Measurements from ENCODE around the gene WASF3.
A peak's percentile ranks its signal among the peaks of the same experiment; 100 is the strongest.
"Not testable (repeated sequence)": the region's sequence is repeated elsewhere in the genome, so short reads cannot be mapped to it uniquely, and the experiment has no call there.

WASF3 gene

DNA sequence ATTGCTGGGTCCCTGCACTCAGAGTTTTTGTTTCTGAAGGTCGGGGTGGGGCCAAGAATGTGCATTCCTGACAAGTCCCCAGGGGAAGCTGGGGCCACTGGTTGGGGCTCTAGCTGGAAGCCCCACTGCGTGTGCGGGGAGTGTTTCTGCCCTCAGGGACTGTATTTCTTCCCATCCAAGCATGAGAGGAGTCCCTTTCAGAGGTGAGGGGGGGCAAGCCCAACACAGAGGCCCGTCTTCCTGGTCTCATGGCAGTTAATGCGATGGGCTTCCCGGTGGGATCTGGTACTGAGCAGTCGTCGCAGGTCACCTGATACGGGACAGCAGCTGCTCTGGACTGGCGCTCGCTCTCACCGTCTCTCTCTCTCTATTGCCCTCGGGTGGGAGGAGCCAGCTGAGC is 152.7 kb downstream of the WASF3 start:
- DNase-seq (ENCODE audit: low read depth in 2 of 2), result no peak

- no peak for DNase-seq (ENCODE audit: low read depth in 2 of 2)
Observed at GRCh38 chr13:26711211-26711610, 153.7 kb downstream of the WASF3 start.

DNA sequence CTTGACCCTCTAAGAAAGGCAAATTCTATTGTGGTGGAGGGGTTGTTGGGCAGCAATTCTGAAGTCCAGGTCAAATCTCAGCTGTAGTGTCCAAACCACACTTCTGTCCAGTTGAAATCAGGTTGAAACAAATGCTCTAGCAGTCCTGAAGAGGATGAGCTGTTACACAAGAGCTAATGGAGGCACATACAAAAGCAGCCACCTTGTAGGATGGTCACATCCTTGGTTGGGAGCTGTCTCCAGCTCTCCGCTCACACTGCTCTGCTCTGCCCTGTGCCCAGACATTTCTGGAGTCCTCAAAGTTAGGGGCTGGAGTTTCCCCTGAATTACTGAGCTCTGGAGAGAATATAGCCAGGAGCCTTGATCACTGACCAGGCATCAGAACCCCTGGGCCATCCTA is 155.9 kb downstream of the WASF3 start:
- DNase-seq (ENCODE audit: low read depth in 2 of 2), result no peak

DNA sequence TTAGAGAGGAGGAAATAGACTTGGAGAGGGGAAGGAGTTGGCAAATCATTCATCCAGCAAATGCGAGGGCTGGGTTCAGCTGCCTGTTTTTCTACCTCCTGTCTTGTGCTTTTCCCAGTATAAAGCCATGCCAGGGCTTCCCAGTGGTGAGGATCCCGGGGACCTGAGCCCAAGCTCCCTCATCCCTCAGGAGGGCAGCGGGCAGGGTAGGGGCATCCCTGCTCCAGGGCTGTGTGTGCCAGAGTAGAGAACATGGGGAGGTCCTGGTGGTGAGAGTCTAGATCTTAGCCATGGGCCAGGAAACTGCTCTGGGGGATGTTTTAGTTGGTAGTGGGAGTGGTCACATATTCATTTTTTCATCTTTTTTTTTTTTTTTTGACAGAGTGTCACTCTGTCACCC is 159.5 kb downstream of the WASF3 start:
- no peak for DNase-seq (ENCODE audit: low read depth in 2 of 2)

DNA sequence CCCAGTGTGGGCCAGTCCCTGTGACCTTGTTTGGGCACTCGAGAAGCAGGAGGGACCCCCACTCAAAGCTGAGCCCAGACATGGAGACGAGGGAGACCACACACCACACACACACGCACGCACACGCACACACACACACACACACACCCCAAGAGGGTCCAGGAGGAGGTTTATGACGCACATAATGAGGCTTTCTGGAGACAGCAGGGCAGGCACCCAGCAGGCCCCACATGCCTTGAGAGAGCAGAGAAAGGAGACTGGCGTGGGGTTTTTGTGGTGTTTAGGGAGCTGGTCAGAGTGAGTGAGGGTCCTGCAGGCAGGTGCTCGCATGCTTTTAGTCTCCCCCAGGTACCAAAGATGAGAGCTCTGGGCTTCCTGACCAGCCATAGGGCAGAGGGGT is 160.7 kb downstream of the WASF3 start:
- no peak for DNase-seq (ENCODE audit: low read depth in 2 of 2)

DNA sequence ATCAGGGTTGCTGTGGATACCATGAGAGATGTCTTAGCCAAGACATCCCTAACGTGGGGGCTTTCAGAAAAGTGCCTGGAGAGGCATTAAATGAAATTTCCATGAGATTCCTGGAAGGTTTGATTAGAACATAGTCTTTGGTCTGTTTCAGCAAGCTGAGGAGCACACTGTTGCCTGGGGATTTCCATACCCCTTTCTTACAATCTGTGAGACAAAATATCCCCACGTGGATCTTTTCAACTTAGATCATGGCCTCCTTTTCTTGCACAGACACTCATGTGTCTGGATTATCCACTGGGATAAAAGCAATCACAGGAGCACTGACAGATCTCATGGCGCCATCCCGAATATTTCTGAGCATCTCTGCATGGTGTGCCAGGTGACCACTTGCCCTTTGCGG is 161.4 kb downstream of the WASF3 start:
- DNase-seq (ENCODE audit: low read depth in 2 of 2), result no peak

DNA sequence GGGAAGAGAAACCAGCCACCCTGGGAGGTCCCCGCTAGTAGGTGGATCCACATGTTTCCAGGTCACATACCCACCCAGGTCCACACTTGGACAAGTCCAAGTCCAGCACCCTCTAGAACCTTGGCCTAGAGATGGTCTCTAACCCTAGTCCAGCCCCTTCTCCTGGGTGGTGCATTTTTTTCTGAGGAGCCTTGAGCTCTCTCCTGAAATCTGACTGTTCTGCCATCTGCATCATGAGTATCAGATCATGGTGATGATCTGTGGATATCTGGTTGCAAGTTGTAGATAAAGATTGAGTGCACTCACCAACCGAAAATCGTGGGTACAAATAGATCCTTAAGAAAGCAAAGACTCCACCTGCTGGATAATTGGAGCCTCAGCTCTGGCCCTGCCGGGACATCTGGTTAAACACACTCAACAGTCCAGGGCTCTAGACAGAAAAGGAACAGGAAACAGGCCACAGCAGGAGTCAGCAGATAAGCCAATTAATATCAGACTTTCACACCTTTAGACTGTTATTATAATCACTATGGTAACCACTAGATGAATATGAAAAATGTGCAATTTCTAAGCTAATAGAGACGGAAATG is 162.0 kb downstream of the WASF3 start:
- no peak for DNase-seq (ENCODE audit: low read depth in 2 of 2)

- peak; percentile 4 to 13 for DNase-seq (ENCODE audit: low read depth in 2 of 2)
Observed at GRCh38 chr13:26721251-26722121, 164.0 kb downstream of the WASF3 start.

DNA sequence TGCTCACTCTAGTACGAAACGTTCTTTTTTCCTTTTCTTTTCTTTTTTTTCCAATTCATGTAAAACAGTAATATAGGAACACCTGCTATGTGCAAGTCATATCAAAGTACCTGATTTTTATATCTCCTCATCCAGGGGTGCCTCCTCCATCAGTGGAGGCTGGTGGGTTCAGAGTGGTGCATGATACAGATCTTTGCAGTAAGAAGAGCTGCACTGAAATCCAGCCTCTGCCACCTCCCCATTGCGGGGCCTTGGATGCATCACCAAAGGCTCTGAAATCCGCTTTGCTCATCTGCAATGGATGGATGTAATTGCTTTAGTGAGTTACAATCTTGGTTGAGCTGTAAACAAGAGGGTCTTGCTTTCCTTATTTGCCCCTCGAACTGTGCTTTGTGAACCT is 164.8 kb downstream of the WASF3 start:
- no peak for DNase-seq (ENCODE audit: low read depth in 2 of 2)

- DNase-seq (ENCODE audit: low read depth in 2 of 2), result not testable (repeated sequence)
Observed at GRCh38 chr13:26723620-26724019, 166.1 kb downstream of the WASF3 start.

GRCh38 chr13:26726684-26727083 is 169.2 kb downstream of the WASF3 start:
- DNase-seq (ENCODE audit: low read depth in 2 of 2), result no peak

DNA sequence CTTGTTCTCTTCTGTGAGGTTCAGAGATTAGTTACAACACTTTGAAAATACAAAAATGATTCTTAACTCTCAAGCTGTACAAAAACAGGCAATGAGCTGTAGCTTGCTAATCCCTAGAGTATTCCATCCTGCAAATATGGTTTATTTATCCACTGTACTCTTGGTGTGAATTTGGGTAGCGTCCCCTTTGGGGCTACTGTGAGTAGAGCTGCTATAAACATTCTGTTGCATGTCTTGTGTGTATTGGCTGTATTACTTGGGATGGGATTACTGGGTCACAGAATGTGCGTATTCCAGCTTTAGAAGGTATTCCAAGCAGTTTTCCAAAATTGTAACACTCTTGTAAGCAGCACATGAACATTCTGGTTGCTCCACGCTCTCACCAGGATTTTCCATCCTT is 169.6 kb downstream of the WASF3 start:
- no peak for DNase-seq (ENCODE audit: low read depth in 2 of 2)

DNA sequence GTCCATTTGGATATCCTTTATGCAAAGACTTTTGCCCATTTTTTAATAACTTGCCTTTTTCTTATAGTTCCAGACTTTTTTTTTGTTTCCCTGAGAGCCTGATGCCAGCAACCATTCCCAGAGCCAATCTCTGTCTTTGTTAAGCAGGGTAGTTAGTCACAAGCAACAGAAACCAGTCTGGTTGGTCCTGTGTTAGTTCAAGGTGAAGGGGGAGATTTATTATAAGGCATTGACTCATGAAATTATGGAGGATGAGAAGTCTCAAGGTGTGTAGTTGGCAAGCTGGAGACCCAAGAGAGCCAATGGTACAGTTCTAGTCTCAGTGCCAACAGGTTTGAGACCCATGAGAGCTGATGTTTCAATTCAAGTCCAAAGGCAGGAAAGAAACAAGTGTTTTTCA is 170.2 kb downstream of the WASF3 start:
- no peak for DNase-seq (ENCODE audit: low read depth in 2 of 2)

DNA sequence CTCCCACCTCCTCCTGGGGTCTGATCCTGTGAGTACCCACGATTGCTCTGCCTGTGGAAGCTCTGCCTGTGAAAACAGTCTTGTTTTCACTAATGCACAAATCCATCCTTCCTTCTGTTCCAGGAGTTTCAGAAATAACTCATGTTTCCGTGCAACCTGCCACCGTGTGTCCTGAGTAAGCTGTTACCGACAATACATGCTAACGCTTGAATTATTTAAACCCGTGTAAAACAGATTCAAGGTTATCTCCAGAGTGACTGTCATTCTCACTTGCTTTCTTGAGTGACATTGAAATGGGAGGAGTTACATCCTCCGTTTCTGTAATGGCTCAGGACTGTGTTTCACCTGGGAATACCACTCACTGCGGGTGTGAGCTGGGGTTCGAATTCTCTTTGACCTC is 178.2 kb downstream of the WASF3 start:
- DNase-seq (ENCODE audit: low read depth in 2 of 2), result no peak
